Activated T-cell treated with anti-CD3 and anti-CD28 coated beads, Interleukin-2, amount 50 U/mL, for 72 hours (primary cell): Measurements from ENCODE around the gene TMEM135. TPM values are rescaled to one million over a fixed set of nuclear protein-coding genes. Genes with fewer than 3 reads are reported as not detected.

Experiments used
- ATAC-seq, 2 donors: fragments of 150-1000 bp; cut with Tn5 transposase; replicated peaks in 1 of 2; 2 replicates each; pipeline ENCODE4 v1.10.0; 2021; ENCODE audit warnings: moderate library complexity in 2 of 2, mild to moderate bottlenecking in 1 of 2
- DNase-seq, 2 donors: peaks; one replicate each; pipeline ENCODE4 v3.0.0; 2021 to 2022; ENCODE audit warnings: mixed read lengths in 1 of 2
- H3K27ac Mint-ChIP-seq: one replicate; pipeline ENCODE4 v1.8.0; 2022; ENCODE audit warnings: mild to moderate bottlenecking, moderate library complexity, mixed read lengths
- H3K27me3 Mint-ChIP-seq: one replicate; pipeline ENCODE4 v1.8.0; 2022; ENCODE audit warnings: low read depth, mixed read lengths
- H3K36me3 Mint-ChIP-seq, 2 donors: one replicate each; pipeline ENCODE4 v1.8.0; 2022; ENCODE audit warnings: mixed read lengths in 2 of 2, mild to moderate bottlenecking in 1 of 2; ENCODE audit not compliant: insufficient read depth in 2 of 2
- H3K4me1 Mint-ChIP-seq: one replicate; pipeline ENCODE4 v1.8.0; 2022; ENCODE audit warnings: low read depth, mixed read lengths
- H3K4me3 Mint-ChIP-seq, 2 donors: one replicate each; pipeline ENCODE4 v1.8.0; 2022; ENCODE audit warnings: mild to moderate bottlenecking in 2 of 2, mixed read lengths in 2 of 2, moderate library complexity in 2 of 2
- H3K9me3 Mint-ChIP-seq, 2 donors: one replicate each; pipeline ENCODE4 v1.8.0; 2022; ENCODE audit warnings: mixed read lengths in 2 of 2
- total RNA-seq, 2 donors: library from RNA; stranded (reverse); gene quantifications; one replicate each; pipeline ENCODE4 v1.2.3, GENCODE V29; 2022

TMEM135 gene
- total RNA-seq, 2 donors from 2014 or later, result 30.8 to 32.7 TPM

DNA sequence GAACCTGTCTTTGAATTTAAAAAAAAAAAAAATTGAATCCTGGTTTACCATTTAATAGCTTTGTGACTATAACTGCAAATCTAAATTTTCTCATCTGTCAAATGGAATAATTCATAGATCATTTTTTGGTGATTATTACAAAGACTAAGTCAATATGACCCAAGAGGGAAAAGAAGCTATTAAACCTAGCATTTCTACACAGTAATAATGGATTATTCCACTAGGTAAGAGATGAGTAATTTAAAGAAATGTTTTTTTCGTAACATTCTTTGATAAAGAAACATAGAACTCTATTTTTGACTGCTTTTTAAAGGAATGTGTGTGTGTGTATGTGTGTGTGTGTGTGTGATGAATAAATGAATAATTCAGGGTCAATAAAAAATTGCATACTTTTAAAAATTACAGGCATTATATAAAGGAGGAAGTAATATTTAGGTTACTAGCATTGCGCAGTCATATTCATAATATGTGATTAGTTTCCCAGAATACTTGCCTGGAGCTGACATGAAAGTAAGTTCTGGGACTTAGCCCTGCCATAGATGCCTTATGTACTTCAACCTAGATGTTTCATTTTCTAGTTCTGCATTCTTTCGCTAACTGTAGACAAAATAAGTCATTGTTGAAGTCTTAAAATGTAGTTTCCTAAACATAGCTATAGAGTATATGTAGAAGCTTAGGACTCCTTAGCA lies 72.9 kb downstream of the TMEM135 start:
- Mint-ChIP-seq H3K4me3 (no peak overlapping the region), H3K27me3 (no peaks in the 10 kb centered on the region), H3K4me1 (no peaks in the 10 kb centered on the region), H3K36me3 (peaks cover 2 to 7% of the 10 kb centered on the region in 2 donors), H3K27ac (no peak overlapping the region), H3K9me3 (peaks cover 0 to 1% of the 10 kb centered on the region in 2 donors)
- DNase-seq (no peak), ATAC-seq (no peak)

DNA sequence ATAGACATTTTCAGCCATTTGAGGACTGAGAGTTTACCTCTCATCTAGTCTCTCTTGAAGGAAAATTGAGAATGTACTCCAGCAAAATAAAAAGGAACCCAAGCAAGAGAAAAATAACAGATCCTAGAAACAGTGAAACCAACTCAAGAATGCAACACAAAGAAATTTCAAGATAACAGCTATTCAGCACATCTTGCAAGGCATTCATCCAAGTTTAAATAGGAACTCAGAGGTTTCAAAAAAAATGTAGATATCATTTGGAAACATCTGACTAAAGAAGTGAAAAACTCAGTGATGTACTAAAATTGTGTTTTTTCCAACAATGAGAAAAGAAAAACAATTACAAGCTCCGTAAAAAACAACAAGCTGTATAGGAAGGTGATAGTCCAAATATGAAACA lies 76.4 kb downstream of the TMEM135 start:
- Mint-ChIP-seq H3K4me3 (no peak overlapping the region), H3K36me3 (no peaks in the 10 kb centered on the region), H3K27me3 (no peaks in the 10 kb centered on the region), H3K27ac (no peak overlapping the region), H3K4me1 (no peaks in the 10 kb centered on the region), H3K9me3 (peaks cover 0 to 2% of the 10 kb centered on the region in 2 donors)
- ATAC-seq (no peak), DNase-seq (no peak)

DNA sequence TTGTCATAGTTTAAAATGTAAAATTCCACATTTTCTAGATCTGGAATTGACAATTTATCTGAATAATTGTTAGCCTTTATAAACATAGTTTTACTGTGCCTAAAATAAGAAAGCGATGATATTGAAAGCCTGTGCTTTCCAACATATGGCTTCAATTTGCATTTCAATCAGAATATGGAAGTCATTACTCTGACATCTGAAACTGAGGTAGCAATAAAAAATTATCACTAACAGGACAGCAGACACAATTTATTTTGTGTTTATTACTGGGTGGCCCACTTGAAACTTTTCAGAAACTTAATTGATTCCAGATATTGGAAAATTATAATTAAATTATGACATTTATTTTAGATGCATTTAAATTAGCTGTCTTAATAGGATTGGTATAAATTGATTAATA lies 78.5 kb downstream of the TMEM135 start:
- Mint-ChIP-seq H3K4me1 (no peaks in the 10 kb centered on the region), H3K27ac (no peak overlapping the region), H3K36me3 (no peaks in the 10 kb centered on the region), H3K4me3 (no peak overlapping the region), H3K27me3 (no peaks in the 10 kb centered on the region), H3K9me3 (peaks cover 0 to 2% of the 10 kb centered on the region in 2 donors)
- ATAC-seq (no peak), DNase-seq (no peak)

DNA sequence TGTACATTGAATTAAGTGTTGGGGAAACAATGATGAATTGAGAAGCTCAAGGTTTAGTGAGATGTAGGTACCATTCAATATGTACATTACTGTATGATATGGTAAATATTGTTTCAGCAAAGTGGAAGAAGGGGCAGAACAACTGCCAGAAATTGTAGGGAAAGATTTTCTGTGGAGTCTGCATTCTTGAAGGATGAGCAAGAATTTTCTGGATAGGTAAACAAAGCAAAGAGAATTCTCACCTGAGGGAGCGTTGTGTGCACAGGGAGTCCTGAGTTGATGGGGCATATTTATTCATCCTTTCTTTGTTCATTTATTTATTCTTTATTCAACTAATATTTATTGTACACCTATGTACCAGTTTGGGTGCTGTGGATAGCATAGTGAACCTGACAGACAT lies 83.2 kb downstream of the TMEM135 start:
- ATAC-seq (no peak), DNase-seq (no peak)
- no peaks in the 10 kb centered on the region for H3K27me3 Mint-ChIP-seq
- H3K4me1 Mint-ChIP-seq, result no peaks in the 10 kb centered on the region
- no peak overlapping the region for H3K4me3 Mint-ChIP-seq
- H3K27ac Mint-ChIP-seq, result no peak overlapping the region
- no peaks in the 10 kb centered on the region for H3K36me3 Mint-ChIP-seq
- H3K9me3 Mint-ChIP-seq, result peaks cover 0 to 2% of the 10 kb centered on the region in 2 donors

DNA sequence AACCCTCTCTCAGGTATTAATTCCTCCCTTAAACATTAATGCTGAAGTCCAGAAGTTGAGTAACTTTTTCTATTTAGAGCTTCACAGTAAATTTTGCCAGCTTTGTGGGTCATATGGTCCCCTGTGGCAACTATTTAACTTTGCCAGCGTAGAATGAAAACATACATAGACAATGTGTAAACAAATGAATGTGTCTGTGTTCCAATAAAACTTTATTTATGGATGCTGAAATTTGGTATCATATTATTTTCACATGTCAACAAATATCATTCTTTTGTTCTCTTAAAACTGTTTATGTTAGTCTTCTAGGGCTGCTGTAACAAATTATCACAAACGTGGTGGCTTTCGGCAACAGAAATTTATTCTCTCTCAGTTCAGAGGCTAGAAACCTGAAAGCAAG lies 85.1 kb downstream of the TMEM135 start:
- H3K27me3 Mint-ChIP-seq, result no peaks in the 10 kb centered on the region
- H3K36me3 Mint-ChIP-seq, result no peaks in the 10 kb centered on the region
- DNase-seq (no peak), ATAC-seq (no peak)
- no peaks in the 10 kb centered on the region for H3K9me3 Mint-ChIP-seq
- H3K4me3 Mint-ChIP-seq, result no peak overlapping the region
- H3K4me1 Mint-ChIP-seq, result no peaks in the 10 kb centered on the region
- no peak overlapping the region for H3K27ac Mint-ChIP-seq

DNA sequence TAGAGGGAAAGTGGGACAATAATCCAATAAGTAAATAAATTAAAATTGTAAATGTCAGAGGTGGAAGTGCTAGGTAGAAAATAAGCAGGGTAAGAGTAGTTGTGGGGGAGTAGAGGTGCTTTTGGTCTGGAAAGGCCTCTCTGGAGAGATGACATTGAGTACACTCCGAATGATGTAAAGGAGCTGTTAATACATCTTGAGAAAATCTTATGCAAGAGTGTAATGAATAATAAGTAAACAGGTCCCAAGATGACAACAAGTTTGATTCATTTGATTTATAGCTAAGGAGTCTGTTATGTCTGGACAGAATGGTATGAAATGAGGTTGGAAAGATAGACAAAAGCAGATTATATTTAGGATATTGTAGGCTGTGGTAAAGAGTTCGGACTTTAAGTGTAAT lies 87.5 kb downstream of the TMEM135 start:
- no peaks in the 10 kb centered on the region for H3K27me3 Mint-ChIP-seq
- no peak overlapping the region for H3K4me3 Mint-ChIP-seq
- ATAC-seq (peak in 1 of 2 donors; percentile 17), DNase-seq (no peak)
- no peaks in the 10 kb centered on the region for H3K36me3 Mint-ChIP-seq
- H3K9me3 Mint-ChIP-seq, result no peaks in the 10 kb centered on the region
- H3K27ac Mint-ChIP-seq, result no peak overlapping the region
- H3K4me1 Mint-ChIP-seq, result no peaks in the 10 kb centered on the region

DNA sequence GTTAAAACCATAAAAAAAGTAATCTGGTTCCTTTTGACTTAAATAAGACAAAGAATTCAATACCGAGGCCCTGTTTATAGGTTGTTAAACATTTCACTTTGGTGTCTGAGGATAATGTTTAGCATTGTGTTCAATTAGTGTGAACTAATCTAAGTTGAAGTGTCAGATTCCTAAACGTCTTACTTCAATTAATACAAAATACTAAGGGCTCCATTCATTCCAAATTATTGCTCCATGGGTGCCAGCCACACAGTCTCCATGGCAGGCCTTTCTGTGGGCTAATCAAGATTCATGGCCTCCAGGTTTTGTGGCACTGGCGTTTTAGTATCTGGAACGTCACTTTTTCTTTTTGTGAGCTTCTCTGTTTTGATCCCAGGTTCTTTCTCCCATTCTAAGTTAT lies 89.4 kb downstream of the TMEM135 start:
- no peaks in the 10 kb centered on the region for H3K9me3 Mint-ChIP-seq
- H3K36me3 Mint-ChIP-seq, result no peaks in the 10 kb centered on the region
- ATAC-seq (no peak), DNase-seq (no peak)
- no peak overlapping the region for H3K4me3 Mint-ChIP-seq
- no peak overlapping the region for H3K27ac Mint-ChIP-seq
- no peaks in the 10 kb centered on the region for H3K4me1 Mint-ChIP-seq
- H3K27me3 Mint-ChIP-seq, result no peaks in the 10 kb centered on the region

DNA sequence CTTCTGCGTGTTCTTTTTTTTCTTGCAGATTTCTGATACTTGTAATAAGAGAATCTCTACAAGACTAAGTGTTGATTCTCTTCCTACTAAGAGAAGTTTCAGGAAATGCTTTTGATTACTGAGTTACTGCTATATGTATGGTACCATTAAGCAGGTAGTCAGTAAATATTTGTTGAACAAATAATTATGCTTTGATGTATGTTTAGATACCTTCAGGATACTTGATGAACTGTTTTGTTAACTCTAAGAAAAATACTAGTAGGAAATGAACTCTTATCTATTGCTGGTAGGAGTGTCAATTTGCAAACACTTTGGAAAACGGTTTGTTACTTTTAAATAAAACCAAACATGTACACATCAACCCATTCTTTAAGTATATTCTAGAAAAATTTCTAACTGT lies 90.6 kb downstream of the TMEM135 start:
- DNase-seq (no peak), ATAC-seq (no peak)
- H3K4me3 Mint-ChIP-seq, result no peak overlapping the region
- no peaks in the 10 kb centered on the region for H3K27me3 Mint-ChIP-seq
- H3K4me1 Mint-ChIP-seq, result no peaks in the 10 kb centered on the region
- H3K27ac Mint-ChIP-seq, result no peak overlapping the region
- H3K9me3 Mint-ChIP-seq, result no peaks in the 10 kb centered on the region
- no peaks in the 10 kb centered on the region for H3K36me3 Mint-ChIP-seq

DNA sequence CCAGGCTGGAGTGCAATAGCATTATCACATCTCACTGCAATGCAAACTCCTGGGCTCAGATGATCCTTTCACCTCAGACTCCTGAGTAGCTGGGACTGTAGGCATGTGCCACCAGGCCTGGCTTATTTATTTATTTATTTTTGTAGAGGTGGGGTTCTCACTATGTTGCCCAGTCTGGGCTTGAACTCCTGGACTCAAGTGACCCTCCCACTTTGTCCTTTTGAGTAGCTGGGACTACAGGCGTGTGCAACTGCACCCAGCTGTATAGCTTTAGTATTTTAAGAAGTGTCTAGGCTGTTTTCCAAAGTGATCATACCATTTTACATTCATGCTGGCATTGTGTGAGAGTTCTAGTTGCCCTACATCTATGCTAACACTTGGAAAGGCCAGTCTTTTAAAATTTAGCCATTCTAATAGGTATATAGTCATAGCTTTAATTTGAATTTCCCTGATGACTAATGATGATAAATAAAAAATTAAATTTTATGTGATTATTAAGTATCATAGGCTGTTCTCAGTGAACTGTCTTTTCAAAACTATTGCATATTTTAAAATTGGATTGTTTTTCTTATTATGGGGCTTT lies 96.9 kb downstream of the TMEM135 start:
- Mint-ChIP-seq H3K4me3 (no peak overlapping the region), H3K27me3 (no peaks in the 10 kb centered on the region), H3K4me1 (no peaks in the 10 kb centered on the region), H3K36me3 (peaks cover 0 to under 1% of the 10 kb centered on the region in 2 donors), H3K9me3 (no peaks in the 10 kb centered on the region), H3K27ac (no peak overlapping the region)
- ATAC-seq (no peak), DNase-seq (no peak)

DNA sequence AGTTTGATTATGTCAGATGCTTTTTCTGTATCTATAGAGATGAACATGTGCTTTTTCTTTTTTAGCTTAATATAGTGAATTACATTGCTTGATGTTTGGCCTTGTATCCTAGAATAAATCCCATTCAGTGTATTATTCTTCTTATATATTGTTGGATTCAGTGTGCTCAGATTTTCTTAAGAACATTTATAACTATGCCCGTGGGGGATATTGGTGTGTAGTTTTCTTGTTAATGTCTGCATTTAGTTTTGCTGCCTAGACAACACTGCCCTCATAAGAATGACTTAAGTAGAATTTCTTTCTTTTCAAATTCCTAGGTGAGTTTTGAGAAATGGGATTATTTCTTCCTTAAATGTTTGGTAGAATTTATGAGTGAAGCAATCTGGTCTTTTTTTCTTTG lies 98.5 kb downstream of the TMEM135 start:
- Mint-ChIP-seq H3K9me3 (no peaks in the 10 kb centered on the region), H3K27me3 (no peaks in the 10 kb centered on the region), H3K27ac (no peak overlapping the region), H3K36me3 (peaks cover 0 to 5% of the 10 kb centered on the region in 2 donors), H3K4me1 (no peaks in the 10 kb centered on the region), H3K4me3 (no peak overlapping the region)
- no peak for DNase-seq
- ATAC-seq, result no peak

DNA sequence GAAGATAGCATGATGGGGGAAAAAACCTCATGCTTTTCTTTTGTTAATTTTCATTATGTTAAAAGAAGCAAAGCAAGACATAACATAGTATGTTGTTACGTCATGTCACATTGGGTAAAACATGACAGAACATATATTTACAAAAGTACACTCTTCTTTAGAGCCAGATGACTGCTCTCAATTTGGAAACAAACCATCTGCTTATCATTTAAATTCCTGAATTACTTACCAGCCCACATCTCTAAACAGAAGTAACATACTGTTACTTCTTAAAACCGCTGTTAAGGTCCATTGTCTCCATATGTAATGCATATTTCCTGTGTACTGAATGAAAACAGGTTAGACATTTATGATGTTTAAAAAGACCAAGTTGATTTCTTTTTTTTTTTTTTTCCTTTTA lies 100.0 kb downstream of the TMEM135 start:
- DNase-seq (no peak), ATAC-seq (no peak)
- Mint-ChIP-seq H3K36me3 (peaks cover 0 to 5% of the 10 kb centered on the region in 2 donors), H3K4me1 (peaks cover 3% of the 10 kb centered on the region), H3K27me3 (no peaks in the 10 kb centered on the region), H3K9me3 (no peaks in the 10 kb centered on the region), H3K27ac (no peak overlapping the region), H3K4me3 (no peak overlapping the region)

DNA sequence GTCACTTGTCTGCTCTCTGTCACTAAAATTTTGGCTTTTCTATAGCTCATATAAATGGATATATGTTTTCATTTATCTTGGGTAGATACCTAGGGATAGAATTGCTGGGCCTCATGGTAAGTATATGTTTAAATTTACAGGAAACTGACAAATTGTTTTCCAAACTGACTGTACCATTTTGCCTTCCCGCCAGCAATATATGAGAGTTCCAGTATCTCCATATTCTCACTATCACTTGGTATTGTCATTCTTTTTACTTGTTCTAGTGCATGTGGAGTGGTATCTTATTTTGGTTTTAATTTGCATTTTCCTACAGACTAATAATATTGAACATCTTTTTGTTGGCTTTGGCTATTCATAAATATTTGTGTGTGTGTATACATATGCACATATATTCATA lies 101.7 kb downstream of the TMEM135 start:
- Mint-ChIP-seq H3K27me3 (no peaks in the 10 kb centered on the region), H3K4me3 (no peak overlapping the region), H3K9me3 (no peaks in the 10 kb centered on the region), H3K36me3 (peaks cover 0 to 5% of the 10 kb centered on the region in 2 donors), H3K27ac (no peak overlapping the region), H3K4me1 (peaks cover 14% of the 10 kb centered on the region)
- DNase-seq, result no peak
- ATAC-seq, result no peak

DNA sequence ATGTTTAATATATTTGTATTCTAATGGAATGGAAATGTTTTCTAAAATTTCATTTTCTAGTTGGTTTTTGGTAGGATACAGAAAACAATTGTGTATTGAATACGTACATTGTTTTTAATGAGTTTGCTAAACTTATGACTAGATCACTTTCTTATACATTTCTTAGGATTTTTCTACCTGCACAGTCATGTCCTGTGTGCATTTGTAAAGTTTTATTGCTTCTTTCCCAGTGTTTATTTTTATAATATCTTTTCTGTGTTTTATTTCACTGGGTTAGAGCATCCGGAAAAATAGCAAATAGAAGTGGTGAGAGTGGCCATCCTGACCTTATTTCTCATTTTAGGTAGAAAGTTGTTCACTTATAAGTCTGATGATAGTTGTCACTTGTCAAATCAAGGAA lies 103.6 kb downstream of the TMEM135 start:
- H3K9me3 Mint-ChIP-seq, result no peaks in the 10 kb centered on the region
- H3K4me1 Mint-ChIP-seq, result peaks cover 22% of the 10 kb centered on the region
- no peak overlapping the region for H3K4me3 Mint-ChIP-seq
- DNase-seq (no peak), ATAC-seq (no peak)
- no peak overlapping the region for H3K27ac Mint-ChIP-seq
- H3K27me3 Mint-ChIP-seq, result no peaks in the 10 kb centered on the region
- H3K36me3 Mint-ChIP-seq, result peaks cover 0 to 5% of the 10 kb centered on the region in 2 donors

DNA sequence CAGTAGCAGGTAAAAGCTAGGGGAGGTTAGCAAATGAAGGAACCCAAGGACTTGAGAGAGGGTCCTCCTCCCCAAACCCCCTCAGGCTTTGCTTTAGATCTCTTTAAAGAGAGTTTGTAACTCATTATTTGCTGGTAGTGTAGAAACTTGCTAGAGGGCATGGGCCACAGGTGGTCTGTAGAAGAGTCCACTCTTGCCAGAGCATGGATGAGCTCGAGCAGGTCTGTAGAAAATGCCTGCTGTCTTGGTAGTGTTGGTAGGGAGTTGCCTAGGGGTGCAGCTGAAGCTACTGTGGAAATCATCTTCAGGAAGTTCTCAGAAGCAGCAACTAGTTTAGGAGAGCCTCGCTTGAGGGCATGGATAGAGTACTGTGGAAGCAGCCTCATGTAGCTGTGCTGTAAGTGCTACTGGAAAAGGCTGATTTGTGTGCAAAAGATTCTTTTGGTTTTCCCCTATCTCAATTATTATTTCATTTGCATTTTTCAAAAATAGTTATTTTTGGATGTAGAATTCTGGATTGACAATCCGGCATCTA lies 104.3 kb downstream of the TMEM135 start:
- DNase-seq, result no peak
- H3K27ac Mint-ChIP-seq, result no peak overlapping the region
- H3K4me3 Mint-ChIP-seq, result no peak overlapping the region
- ATAC-seq, result no peak
- H3K9me3 Mint-ChIP-seq, result no peaks in the 10 kb centered on the region
- H3K27me3 Mint-ChIP-seq, result no peaks in the 10 kb centered on the region
- H3K36me3 Mint-ChIP-seq, result peaks cover 0 to 5% of the 10 kb centered on the region in 2 donors
- peaks cover 22% of the 10 kb centered on the region for H3K4me1 Mint-ChIP-seq
